Measurements from ENCODE around the gene FBXO7.

DNA sequence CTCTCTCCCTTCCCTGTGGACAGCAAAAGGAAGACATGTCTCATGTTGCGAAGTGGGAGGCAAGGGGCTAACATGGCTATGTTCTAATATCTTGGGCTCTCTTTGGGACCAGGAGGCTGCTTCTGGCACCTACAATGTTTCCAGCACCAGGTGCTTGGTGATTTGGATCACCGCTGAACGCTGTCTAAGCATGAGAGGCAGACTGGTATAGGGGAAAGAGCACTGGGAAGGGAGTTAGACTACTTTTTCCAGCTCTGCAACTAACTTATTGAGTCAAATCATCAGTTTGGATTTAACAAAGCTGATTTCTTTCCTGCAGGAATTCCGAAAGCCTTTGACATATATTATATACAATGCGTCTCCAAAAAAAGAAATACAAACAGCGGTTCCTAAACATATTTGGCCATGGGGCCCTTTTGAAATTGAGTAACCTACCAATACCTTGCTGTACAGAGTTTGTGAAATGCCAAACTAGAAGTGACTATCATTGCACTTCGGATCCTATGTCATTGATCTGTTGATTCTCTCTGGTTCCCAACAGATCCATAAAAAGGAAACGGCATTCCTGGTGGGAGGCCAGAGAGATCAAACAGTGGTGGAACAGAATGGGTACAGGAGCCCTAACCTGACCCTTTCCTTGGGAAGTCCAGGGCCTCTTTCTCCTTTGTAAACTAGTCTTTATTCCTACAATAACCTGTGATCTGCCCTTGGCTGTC, 37.8 kb downstream of the FBXO7 start:
- TF ChIP-seq BHLHE40 (IDR thresholded peaks at IDR 0.05; ENCODE audit: low read length) (no peak), POLR2A (conservative IDR thresholded peaks at IDR 0.05) (no peak), ZNF583 (CRISPR knock-in tag; IDR thresholded peaks at IDR 0.05) (no peak), FOXM1 (IDR thresholded peaks at IDR 0.05; ENCODE audit: low read depth) (no peak), FOXM1 (CRISPR knock-in tag; IDR thresholded peaks at IDR 0.05; ENCODE audit: low read depth) (no peak)
- TF ChIP-seq, protein P1, sequence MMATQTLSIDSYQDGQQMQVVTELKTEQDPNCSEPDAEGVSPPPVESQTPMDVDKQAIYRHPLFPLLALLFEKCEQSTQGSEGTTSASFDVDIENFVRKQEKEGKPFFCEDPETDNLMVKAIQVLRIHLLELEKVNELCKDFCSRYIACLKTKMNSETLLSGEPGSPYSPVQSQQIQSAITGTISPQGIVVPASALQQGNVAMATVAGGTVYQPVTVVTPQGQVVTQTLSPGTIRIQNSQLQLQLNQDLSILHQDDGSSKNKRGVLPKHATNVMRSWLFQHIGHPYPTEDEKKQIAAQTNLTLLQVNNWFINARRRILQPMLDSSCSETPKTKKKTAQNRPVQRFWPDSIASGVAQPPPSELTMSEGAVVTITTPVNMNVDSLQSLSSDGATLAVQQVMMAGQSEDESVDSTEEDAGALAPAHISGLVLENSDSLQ (IDR thresholded peaks at IDR 0.05), result no peak
